Measurements from ENCODE around the gene MAP2K3. TPM values are rescaled to one million over a fixed set of nuclear protein-coding genes. Genes with fewer than 3 reads are reported as not detected.

Gene MAP2K3
- total and polyA plus RNA-seq, 2 of the 4 experiments (the other 2 are of a cell fraction) = 23.5 to 82.2 TPM

- Histone ChIP-seq H2BK20ac (ENCODE audit: low read depth, low read length) (no peak overlapping the region), H3K23ac (ENCODE audit: low read depth, low read length) (no peak overlapping the region), H2BK5ac (ENCODE audit: low read depth, low read length, poor library complexity, severe bottlenecking) (no peak overlapping the region), H3K9me3 (ENCODE audit: control insufficient read depth, insufficient read depth, low read length) (peaks cover 3% of the 10 kb centered on the region; the same call in 1 of the 2 replicates), H4K20me1 (ENCODE audit: insufficient read depth, low read length) (peaks cover 92% of the 10 kb centered on the region), H3K14ac (replicated peaks; ENCODE audit: low read depth, low read length) (no peak overlapping the region), H4K91ac (ENCODE audit: insufficient read depth, low read depth, low read length) (no peak overlapping the region), H3K18ac (ENCODE audit: low read depth, low read length) (no peak overlapping the region), H3K56ac (ENCODE audit: extremely low read depth, insufficient read depth, low read length) (no peak overlapping the region), H3K4me1 (ENCODE audit: control insufficient read depth, insufficient read depth, low read length) (peaks cover 13% of the 10 kb centered on the region), H3K9me1 (ENCODE audit: insufficient read depth, low read length) (no peaks in the 10 kb centered on the region; the same call in 1 of the 2 replicates), H3K4me3 (ENCODE audit: insufficient read depth, low read depth, low read length) (no peak overlapping the region), H2AK5ac (ENCODE audit: low read depth, low read length) (no peak overlapping the region), H3K27me3 (ENCODE audit: control insufficient read depth, insufficient read depth, low read length) (no peaks in the 10 kb centered on the region), H2AFZ (replicated peaks; ENCODE audit: low read length, poor library complexity) (no peak overlapping the region), H3K27ac (ENCODE audit: insufficient read depth, low read length) (no peak overlapping the region), H2BK15ac (ENCODE audit: low read depth, low read length) (no peak overlapping the region), H3K9ac (ENCODE audit: low read depth, low read length) (no peak overlapping the region), H3K4ac (ENCODE audit: low read depth, low read length) (no peak overlapping the region), H2AK9ac (replicated peaks; ENCODE audit: low read depth, low read length, poor library complexity) (no peak overlapping the region), H2BK120ac (ENCODE audit: low read depth, low read length) (no peak overlapping the region), H4K5ac (ENCODE audit: low read depth, low read length) (no peak overlapping the region), H4K8ac (ENCODE audit: low read depth in 2 of 2, low read length in 2 of 2) (no peak overlapping the region; a peak in 1 of 4 replicates), H3K79me1 (ENCODE audit: low read depth in 1 of 2, low read length in 2 of 2) (peaks cover 19 to 47% of the 10 kb centered on the region in 2 experiments), H3K36me3 (ENCODE audit: control insufficient read depth, insufficient read depth, low read length) (peaks cover 39% of the 10 kb centered on the region), H3K4me2 (ENCODE audit: low read depth, low read length) (no peak overlapping the region)
- ATAC-seq (ENCODE audit: low read depth) = no peak
- DNase-seq = no peak
- intact Hi-C loops (cut with micrococcal nuclease) = no loop called here
- no TSS peak for BruUV-seq (replicated peaks)
- ChIA-PET POLR2A (ENCODE audit: unreplicated experiment) (no interaction called here), CTCF (no interaction called here)
- in situ Hi-C loops (cut with MboI; ENCODE audit: low sequenced_read_pairs) = no loop called here
- TF ChIP-seq CHD1 (IDR thresholded peaks at IDR 0.05; ENCODE audit: low read depth, low read length) = no peak
- TF ChIP-seq CEBPB (IDR thresholded peaks at IDR 0.05; ENCODE audit: low read depth, low read length) = no peak
- TF ChIP-seq RFX5 (IDR thresholded peaks at IDR 0.05; ENCODE audit: low read depth, low read length) = no peak
- TF ChIP-seq RCOR1 (IDR thresholded peaks at IDR 0.05; ENCODE audit: insufficient replicate concordance, low read length) = no peak
- no peak for TF ChIP-seq ELK1 (IDR thresholded peaks at IDR 0.05; ENCODE audit: borderline replicate concordance, low read depth, low read length)
- TF ChIP-seq FOS (IDR thresholded peaks at IDR 0.05; ENCODE audit: low read depth, low read length) = no peak
- no peak for TF ChIP-seq MAFK (IDR thresholded peaks at IDR 0.05; ENCODE audit: low read depth, low read length)
- no peak for TF ChIP-seq SMC3 (IDR thresholded peaks at IDR 0.05; ENCODE audit: low read depth, low read length)
- no peak for TF ChIP-seq MAZ (IDR thresholded peaks at IDR 0.05; ENCODE audit: borderline replicate concordance, low read depth, low read length)
- TF ChIP-seq MXI1 (IDR thresholded peaks at IDR 0.05; ENCODE audit: borderline replicate concordance, low read depth, low read length) = no peak
- no peak for TF ChIP-seq RAD21 (IDR thresholded peaks at IDR 0.05; ENCODE audit: low read length)
- TF ChIP-seq CTCF (conservative IDR thresholded peaks at IDR 0.05; ENCODE audit: low read depth, low read length) = no peak
- TF ChIP-seq BHLHE40 (IDR thresholded peaks at IDR 0.05; ENCODE audit: low read depth, low read length) = no peak
- dilution Hi-C loops (cut with HindIII; ENCODE audit: low sequenced_read_pairs, unreplicated experiment) = no loop called here
- 41% methylated on average over 9 of the region's 10 CpGs; no CpG with 5 or more reads in 1 of the 2 experiments for WGBS, 2 experiments (ENCODE audit: extremely low coverage in 2 of 2, insufficient read length in 1 of 2)
Observed at GRCh38 chr17:21297597-21297996, 13.1 kb downstream of the MAP2K3 start.
